Measurements from ENCODE around the gene RASGEF1C.

GRCh38 chr5:180133971-180134508 lies 75.0 kb downstream of the RASGEF1C start:
- no peak for TF ChIP-seq CTCF (IDR thresholded peaks at IDR 0.05; ENCODE audit: low read depth, low read length, missing input control)
- TF ChIP-seq YY1 (IDR thresholded peaks at IDR 0.05) = no peak
- TF ChIP-seq RAD21 (IDR thresholded peaks at IDR 0.05) = no peak
- no peak for TF ChIP-seq REST (IDR thresholded peaks at IDR 0.05)
- no peak for TF ChIP-seq JUND (IDR thresholded peaks at IDR 0.05)
- TF ChIP-seq TAF1 (conservative IDR thresholded peaks at IDR 0.05) = no peak
- TF ChIP-seq MAX (IDR thresholded peaks at IDR 0.05) = no peak
- no peak for TF ChIP-seq NR2F2 (IDR thresholded peaks at IDR 0.05)
- no peak for TF ChIP-seq SP1 (IDR thresholded peaks at IDR 0.05)
- TF ChIP-seq FOXA1 (IDR thresholded peaks at IDR 0.05) = no peak
- TF ChIP-seq HNF4G (IDR thresholded peaks at IDR 0.05) = no peak
- no peak for TF ChIP-seq ATF3 (IDR thresholded peaks at IDR 0.05)
- TF ChIP-seq ZBTB33 (IDR thresholded peaks at IDR 0.05) = no peak
- TF ChIP-seq EGR1 (IDR thresholded peaks at IDR 0.05; ENCODE audit: low read depth in 2 of 2) = no peak

All from liver (tissue), 3 donors.